Measurements from ENCODE around the gene SLC6A15.

DNA sequence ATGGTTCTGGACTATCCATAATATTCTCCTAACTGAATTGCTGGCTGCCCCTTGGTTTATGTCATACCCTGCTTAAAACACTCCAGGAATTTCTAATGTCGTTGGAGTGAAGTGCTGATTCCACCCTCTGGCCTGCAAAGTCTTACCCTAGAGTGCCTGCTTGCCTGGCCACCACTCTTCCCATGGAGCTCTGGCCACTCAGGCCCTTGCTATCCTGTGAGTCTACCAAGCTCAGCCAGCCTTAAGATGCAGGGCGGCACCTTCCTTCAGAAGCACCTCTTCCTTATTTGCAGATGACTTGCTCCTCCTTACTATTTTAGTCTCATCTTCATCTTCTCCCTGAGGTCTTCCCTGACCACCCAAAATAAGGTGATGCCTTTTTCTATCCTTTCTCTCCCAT is 35.3 kb downstream of the SLC6A15 start:
- TF ChIP-seq, protein P1, sequence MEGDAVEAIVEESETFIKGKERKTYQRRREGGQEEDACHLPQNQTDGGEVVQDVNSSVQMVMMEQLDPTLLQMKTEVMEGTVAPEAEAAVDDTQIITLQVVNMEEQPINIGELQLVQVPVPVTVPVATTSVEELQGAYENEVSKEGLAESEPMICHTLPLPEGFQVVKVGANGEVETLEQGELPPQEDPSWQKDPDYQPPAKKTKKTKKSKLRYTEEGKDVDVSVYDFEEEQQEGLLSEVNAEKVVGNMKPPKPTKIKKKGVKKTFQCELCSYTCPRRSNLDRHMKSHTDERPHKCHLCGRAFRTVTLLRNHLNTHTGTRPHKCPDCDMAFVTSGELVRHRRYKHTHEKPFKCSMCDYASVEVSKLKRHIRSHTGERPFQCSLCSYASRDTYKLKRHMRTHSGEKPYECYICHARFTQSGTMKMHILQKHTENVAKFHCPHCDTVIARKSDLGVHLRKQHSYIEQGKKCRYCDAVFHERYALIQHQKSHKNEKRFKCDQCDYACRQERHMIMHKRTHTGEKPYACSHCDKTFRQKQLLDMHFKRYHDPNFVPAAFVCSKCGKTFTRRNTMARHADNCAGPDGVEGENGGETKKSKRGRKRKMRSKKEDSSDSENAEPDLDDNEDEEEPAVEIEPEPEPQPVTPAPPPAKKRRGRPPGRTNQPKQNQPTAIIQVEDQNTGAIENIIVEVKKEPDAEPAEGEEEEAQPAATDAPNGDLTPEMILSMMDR (IDR thresholded peaks at IDR 0.05; ENCODE audit: low read depth, low read length, missing input control), result no peak
- TF ChIP-seq, protein P2, sequence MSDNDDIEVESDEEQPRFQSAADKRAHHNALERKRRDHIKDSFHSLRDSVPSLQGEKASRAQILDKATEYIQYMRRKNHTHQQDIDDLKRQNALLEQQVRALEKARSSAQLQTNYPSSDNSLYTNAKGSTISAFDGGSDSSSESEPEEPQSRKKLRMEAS (IDR thresholded peaks at IDR 0.05), result no peak
- TF ChIP-seq, protein P3, sequence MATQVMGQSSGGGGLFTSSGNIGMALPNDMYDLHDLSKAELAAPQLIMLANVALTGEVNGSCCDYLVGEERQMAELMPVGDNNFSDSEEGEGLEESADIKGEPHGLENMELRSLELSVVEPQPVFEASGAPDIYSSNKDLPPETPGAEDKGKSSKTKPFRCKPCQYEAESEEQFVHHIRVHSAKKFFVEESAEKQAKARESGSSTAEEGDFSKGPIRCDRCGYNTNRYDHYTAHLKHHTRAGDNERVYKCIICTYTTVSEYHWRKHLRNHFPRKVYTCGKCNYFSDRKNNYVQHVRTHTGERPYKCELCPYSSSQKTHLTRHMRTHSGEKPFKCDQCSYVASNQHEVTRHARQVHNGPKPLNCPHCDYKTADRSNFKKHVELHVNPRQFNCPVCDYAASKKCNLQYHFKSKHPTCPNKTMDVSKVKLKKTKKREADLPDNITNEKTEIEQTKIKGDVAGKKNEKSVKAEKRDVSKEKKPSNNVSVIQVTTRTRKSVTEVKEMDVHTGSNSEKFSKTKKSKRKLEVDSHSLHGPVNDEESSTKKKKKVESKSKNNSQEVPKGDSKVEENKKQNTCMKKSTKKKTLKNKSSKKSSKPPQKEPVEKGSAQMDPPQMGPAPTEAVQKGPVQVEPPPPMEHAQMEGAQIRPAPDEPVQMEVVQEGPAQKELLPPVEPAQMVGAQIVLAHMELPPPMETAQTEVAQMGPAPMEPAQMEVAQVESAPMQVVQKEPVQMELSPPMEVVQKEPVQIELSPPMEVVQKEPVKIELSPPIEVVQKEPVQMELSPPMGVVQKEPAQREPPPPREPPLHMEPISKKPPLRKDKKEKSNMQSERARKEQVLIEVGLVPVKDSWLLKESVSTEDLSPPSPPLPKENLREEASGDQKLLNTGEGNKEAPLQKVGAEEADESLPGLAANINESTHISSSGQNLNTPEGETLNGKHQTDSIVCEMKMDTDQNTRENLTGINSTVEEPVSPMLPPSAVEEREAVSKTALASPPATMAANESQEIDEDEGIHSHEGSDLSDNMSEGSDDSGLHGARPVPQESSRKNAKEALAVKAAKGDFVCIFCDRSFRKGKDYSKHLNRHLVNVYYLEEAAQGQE (IDR thresholded peaks at IDR 0.05), result no peak
- TF ChIP-seq EGR1 (IDR thresholded peaks at IDR 0.05; ENCODE audit: low read depth in 2 of 2) (no peak), RAD21 (IDR thresholded peaks at IDR 0.05) (no peak), YY1 (IDR thresholded peaks at IDR 0.05) (no peak), SP1 (IDR thresholded peaks at IDR 0.05) (no peak), JUND (IDR thresholded peaks at IDR 0.05) (no peak), GABPA (IDR thresholded peaks at IDR 0.05 in 1 of 2, conservative IDR thresholded peaks at IDR 0.05 in 1 of 2) (no peak)
- TF ChIP-seq, protein P4, sequence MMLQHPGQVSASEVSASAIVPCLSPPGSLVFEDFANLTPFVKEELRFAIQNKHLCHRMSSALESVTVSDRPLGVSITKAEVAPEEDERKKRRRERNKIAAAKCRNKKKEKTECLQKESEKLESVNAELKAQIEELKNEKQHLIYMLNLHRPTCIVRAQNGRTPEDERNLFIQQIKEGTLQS (IDR thresholded peaks at IDR 0.05), result no peak
- TF ChIP-seq, protein P5, sequence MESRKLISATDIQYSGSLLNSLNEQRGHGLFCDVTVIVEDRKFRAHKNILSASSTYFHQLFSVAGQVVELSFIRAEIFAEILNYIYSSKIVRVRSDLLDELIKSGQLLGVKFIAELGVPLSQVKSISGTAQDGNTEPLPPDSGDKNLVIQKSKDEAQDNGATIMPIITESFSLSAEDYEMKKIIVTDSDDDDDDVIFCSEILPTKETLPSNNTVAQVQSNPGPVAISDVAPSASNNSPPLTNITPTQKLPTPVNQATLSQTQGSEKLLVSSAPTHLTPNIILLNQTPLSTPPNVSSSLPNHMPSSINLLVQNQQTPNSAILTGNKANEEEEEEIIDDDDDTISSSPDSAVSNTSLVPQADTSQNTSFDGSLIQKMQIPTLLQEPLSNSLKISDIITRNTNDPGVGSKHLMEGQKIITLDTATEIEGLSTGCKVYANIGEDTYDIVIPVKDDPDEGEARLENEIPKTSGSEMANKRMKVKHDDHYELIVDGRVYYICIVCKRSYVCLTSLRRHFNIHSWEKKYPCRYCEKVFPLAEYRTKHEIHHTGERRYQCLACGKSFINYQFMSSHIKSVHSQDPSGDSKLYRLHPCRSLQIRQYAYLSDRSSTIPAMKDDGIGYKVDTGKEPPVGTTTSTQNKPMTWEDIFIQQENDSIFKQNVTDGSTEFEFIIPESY (IDR thresholded peaks at IDR 0.05), result no peak

Measured in liver (tissue), 3 donors.